Hepatocyte (in vitro differentiated cells): ENCODE results near the gene PACSIN2.

Source experiments
- EZH2 ChIP-seq: fragments of 200-600 bp; sonication (generic); IDR thresholded peaks from 2 replicates; pipeline ENCODE4 v1.6.1; 2016; ENCODE audit warnings: antibody characterized with exemption, mild to moderate bottlenecking, borderline replicate concordance
- TF ChIP-seq, protein P1 (sequence below): fragments of 200-600 bp; sonication (generic); IDR thresholded peaks from 2 replicates; pipeline ENCODE4 v1.5.1; 2016; ENCODE audit warnings: antibody characterized with exemption, mild to moderate bottlenecking; ENCODE audit not compliant: poor library complexity

DNA sequence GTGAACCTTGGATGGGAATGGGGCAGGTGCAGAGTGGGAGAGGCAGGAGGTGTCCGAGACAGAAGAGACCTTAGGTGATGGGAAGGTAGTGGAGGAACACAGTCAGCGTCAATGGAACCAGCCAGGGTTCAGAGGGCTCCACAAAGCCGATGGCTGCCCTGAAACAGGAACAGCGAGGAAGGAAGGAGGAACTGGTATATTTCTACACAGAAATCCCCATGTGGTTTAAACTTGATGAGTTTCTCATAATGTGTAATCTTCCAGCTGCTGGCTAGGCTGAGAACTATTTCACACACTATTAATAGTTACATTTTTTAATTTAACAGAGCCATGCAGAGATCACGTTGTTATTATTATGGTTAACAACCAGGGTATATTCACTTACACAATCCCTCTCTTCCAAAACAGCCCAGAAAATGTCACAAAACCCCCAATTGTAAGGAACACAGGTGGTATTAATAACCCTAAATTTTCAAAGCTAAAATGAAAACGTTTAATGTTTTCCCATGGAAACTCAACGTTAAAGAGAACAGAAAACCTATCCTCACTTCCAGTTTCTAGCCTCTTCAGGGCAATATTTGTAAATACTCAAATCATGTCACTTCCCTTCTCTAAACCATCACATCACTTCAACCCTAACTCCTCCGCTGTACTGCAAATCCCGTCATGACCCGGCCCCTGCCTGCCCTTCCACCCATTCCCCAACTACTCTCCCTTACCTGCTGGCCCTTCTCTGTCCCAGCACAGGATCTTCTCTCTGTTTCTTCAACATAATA, 83.3 kb downstream of the PACSIN2 start:
- TF ChIP-seq, protein P1, sequence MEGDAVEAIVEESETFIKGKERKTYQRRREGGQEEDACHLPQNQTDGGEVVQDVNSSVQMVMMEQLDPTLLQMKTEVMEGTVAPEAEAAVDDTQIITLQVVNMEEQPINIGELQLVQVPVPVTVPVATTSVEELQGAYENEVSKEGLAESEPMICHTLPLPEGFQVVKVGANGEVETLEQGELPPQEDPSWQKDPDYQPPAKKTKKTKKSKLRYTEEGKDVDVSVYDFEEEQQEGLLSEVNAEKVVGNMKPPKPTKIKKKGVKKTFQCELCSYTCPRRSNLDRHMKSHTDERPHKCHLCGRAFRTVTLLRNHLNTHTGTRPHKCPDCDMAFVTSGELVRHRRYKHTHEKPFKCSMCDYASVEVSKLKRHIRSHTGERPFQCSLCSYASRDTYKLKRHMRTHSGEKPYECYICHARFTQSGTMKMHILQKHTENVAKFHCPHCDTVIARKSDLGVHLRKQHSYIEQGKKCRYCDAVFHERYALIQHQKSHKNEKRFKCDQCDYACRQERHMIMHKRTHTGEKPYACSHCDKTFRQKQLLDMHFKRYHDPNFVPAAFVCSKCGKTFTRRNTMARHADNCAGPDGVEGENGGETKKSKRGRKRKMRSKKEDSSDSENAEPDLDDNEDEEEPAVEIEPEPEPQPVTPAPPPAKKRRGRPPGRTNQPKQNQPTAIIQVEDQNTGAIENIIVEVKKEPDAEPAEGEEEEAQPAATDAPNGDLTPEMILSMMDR, result no peak
- no peak for TF ChIP-seq EZH2
